GM18873 (cell line): ENCODE measurements around the gene TOMM40L.

Experiments used
- ATAC-seq: cut with Tn5 transposase; IDR thresholded peaks from one replicate; pipeline ENCODE4 v1.9.1; 2021; ENCODE audit warnings: mild to moderate bottlenecking, moderate library complexity, moderate number of reproducible peaks; ENCODE audit not compliant: unreplicated experiment, low FRiP score

TOMM40L gene

DNA sequence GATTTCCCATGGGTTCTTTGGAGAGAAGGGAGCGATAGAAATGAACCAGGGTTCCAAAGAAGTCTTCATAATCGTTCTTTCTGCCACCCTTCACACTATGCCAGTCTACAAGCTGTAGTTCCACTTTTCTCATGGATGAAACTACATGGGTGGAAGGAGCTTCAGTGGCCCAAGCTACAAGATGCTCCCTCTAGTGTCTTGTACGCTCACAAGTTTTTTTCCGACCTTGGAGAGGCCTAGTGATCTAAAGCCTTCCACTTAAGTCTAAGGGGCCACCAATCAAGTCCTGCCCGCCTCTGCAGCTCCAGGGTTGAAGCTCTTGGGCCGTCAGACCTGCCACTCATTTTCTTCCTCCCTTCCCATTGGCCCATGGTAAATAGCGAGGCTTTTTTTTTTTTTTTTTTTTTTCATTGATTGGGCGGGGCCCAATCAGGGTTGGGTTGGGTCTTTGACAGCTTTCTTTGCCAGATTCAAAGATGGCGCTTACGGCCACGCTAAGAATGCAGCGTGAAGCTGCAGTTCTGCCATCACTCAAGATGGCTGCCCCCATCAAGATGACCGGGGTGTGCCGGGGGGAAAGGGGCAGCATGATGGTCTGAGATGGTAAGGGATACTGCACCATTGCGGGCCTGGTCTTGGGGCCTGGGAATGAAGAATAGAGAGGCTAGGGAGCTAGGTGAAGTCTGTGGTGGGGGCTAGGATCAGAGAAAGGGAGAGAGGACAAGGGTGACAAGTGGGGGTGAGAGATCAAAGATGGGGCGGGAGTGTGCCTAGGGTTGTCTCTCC lies at the start of gene TOMM40L:
TSS of gene TOMM40L (plus strand) at position 527 of the 786 bp plus-strand sequence. CDS start 430 bp downstream, outside the sequence.
- peak; percentile 92 for ATAC-seq

DNA sequence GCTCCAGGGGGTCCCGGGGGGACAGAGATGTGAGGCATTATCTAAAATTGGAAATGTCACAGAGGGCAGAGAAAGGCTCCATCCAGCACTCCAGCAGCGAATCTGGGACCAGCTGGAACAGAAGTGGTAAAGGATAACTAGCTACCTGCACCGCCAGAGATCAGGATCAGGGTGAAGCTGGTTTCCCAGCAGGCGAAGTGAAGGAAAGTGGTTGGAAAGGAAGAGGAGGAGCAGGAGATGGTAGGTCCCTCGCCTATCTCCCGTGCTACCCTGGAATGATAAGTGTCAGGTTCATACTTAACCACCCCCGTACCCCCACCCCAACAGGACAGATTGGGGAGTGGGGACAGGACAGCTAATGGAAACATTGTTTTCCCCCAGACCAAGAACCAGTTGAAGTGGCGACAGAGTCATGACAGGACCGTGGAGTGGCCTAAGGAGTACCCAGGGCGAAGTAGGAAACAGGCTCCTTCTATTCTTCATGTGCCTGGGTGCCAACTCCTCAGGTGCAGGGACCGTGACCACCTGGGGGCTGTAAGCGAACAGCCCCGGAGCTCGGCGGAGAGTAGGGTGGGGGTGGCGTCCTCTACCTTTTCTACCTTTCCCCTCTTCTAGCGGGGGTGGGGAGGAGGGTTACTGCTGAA lies 49.3 kb upstream of the TOMM40L start:
- ATAC-seq, result no peak

DNA sequence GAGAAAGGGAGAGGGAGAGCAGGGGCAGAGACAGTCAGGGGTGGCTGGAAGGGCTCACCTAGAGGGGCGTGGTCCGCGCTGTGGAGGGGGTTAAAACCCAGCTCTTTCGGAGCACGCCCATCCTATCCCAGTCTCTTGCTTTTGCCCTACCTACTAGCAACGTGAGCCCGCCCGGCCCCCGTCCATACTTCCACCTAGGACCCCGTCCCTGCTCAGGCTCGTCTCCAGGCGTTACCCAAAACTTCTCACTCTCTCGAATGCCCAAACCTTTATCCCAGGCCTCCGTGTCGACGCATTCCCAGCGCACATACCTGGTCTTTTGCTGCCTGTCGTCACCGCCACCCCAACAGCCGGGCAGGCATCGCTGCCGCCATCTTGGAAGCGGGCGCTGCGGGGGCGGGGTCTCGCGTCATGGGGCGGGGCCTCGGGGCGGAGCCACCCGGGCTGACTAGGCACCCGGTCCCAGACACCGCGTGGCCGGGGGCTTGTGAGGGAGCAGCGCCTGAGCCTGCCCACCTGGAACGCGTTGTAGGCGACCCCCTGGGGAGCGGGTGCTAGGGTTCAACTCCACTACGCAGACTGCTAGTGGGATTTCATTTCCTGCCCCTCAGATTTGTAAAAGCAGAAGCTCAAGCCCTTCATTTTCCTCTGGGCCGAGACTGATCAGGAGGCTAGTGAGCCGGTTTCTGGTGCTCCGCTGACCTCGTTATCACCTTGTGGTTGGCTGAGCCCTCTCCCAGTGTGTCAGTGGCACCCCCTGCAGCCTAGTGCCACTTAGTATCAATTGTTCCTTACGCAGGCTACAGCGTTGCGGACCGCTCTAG lies 48.5 kb upstream of the TOMM40L start, which contains the start of gene B4GALT3:
TSS of gene B4GALT3 (minus strand) at position 396 of the 824 bp plus-strand sequence. CDS start 1,447 bp downstream, outside the sequence.
- peak; percentile 58 for ATAC-seq

DNA sequence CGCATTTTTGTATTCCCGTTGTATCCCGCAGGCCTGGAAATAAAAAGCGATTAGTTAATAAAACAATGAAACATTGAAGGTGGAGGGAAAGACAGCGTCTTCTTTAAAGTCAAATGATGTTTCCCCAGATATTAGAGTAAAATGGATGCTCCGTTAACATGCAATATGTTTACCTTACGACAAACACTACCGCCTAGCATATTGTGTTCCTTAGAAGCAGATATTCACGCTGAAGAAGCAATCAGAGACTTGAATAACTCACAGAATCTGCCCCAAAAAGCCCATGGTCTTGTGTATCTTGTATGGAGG lies 48.0 kb upstream of the TOMM40L start:
- ATAC-seq, result no peak

DNA sequence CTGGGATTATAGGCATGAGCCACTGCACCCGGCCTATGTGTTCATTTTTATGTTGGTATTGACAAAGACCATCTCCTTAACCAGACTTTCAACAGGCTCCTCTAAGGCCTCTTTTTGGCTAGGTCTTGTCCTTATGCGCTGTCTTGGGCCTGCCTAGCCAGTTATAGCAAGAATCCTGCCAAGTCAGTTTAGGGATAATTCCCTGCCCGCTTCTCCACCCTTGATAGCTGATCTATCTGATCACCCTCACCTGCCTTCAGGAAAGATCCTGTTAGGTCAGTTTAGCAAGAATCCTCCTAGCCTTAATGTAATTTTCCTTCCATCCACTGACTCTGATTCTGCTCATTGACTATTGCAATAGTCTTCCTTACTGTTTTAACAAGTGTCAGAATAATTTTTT lies 46.2 kb upstream of the TOMM40L start:
- ATAC-seq, result no peak

DNA sequence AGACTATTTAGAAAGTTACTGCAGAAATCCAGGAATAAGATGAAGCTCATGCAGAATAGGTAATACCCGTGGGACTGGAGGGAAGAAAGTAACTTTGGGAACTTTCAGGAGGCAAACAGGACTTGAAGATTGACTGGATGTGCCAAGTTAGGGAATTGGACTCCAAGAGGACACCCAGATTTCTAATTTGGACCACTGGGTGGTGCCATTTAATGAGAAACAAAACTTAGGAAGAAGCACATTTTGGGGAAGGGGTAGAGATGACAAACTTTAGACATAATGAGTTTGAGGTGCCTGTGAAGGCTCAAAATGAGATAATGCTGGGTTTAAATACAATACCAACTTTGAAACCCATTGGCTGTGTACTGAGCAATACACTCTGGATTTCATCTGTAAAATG lies 45.2 kb upstream of the TOMM40L start:
- ATAC-seq, result no peak

DNA sequence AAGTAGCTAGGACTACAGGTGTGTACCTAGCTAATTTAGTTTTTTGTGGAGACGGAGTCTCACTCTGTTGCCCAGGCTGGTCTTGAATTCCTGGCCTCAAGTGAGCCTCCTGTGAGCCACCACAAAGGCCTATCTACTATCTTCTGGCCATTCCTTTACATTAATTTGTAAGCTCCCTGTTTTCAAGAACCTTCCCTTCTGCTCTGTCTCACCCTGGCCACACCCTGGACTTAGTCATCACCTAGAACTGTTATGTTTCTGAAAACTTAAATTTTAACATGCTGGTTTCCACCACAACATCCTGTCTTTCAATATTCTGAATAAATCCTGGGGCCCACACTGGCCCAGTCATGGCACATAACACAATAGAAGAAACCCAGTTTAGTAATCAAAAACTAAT lies 43.6 kb upstream of the TOMM40L start:
- ATAC-seq, result peak; percentile 48

DNA sequence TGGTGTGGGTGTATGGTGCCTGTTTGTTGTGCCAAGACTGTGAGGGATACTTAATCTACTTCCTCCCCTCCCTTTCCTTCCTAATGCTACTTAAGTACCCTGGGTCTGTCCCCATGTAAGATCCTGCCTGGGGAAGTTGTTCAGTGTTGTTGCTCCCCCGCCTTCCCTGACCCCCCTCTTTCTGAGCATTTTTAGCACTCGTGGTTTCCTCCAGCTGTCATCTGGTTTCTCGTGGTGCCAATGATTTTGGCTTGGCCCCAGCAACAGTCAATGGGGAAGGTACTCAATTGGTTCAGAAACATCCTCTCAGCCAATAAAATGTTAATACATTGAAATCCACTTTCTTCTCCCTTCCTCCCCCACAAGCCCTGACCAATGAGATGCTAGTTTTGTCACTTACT lies 40.6 kb upstream of the TOMM40L start:
- ATAC-seq, result peak; percentile 69

DNA sequence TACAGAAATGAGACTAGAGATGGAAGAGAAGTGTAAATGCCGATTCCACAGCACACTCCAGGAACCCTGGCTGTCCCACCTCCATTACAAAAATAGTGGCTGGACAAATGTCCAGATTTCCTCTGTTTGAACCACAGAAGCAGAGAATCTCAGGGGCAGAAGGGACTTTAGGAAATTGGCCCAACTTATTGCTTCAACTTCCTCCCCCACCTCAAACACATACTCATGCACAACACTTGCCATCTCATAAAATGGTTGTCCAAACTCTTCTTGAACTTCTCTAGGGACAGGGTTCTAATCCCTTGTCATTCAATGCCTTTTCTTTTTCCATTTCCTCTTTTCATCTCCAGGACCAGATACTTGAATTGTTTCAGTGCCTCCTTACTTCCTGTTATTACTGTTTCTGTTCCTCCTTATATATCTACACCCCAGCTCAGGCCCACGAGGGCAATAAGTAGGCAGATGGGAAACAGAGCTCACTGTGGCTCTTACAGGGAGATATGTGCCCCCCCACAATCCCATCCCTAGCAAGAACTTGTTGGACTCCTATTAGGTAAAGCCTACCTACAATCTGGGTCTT lies 40.0 kb upstream of the TOMM40L start:
- ATAC-seq, result peak; percentile 8

DNA sequence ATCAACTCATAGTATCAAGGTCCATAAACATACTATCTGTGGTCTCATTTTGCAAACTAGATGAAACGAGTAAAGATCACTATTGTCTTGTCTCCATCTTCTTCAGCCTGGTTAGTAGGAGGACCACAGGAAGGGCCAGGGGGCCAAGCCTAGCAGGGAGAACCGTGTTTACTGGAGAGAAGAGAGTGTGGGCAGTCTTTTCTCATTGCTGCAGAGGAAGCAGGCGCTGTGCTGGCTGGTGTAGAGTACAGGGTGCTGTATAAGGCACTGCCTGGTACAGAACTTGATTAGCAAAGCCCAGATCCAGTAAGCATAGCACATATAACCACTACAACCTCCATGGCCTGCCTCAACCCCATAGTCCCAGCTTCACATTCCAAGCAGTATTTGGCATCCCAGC lies 38.5 kb upstream of the TOMM40L start:
- no peak for ATAC-seq

DNA sequence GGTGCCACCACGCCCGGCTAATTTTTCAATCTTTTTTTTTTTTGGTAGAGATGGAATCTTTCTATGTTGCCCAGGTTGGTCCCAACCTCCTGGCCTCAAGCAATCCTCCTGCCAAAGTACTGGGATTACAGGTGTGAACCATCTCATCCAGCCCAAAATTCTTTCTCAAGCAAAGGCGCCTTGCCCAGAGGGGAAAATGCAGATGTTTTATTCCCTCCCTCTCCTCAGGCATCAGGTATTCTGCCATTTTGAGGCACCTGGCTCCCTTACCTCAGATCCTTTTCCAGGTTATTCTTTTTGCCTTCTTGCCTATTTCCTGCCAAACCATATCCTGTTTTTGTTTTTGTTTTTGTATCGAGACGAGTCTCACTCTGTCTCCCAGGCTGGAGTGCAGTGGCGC lies 37.5 kb upstream of the TOMM40L start:
- ATAC-seq, result no peak

DNA sequence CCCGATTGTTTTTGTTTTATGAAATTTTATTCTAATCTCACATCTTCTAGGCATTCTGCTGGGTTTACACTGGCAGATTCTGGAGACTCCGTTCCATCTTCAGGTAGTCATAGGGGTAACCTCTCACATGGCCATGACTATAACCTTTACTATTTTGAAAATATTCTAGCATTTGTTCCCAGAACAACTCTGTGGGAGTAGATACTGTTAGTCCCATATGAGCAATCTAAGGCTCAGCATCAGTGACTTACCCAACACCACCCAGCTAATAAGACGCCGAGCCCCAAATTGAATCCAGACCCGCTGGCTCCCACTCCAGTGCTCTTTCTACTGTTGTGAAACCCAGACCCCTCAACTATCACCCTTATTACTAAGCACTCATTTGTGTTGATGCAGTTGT lies 36.8 kb upstream of the TOMM40L start:
- ATAC-seq, result no peak

DNA sequence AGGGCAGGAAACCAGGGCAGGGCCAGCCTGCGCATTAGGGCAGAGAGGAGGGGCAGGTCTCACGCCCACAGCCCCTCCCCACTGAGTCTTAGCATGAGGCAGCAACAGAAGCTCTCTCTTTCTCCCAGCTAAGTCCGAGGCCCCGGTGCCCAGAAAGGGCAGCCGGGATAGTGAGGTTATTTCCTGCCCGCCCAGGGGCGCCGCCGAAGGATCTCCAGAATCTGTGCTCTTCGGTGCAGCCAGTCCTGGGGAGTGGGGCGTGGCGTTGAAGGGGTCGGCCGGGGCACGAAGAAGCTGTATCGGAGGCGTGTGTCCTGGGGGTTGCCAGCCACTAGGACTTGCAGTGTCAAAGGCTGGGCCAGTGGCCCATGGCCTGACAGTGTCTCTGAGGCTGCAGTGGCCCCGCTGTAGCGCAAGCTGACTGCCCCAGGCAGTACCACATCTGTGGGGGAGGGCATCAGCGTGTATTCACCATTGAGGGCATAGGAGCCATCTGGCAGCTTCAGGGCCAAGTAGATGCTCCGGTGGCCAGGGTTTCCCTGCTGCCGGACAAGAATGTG lies 34.8 kb upstream of the TOMM40L start:
- ATAC-seq, result no peak

DNA sequence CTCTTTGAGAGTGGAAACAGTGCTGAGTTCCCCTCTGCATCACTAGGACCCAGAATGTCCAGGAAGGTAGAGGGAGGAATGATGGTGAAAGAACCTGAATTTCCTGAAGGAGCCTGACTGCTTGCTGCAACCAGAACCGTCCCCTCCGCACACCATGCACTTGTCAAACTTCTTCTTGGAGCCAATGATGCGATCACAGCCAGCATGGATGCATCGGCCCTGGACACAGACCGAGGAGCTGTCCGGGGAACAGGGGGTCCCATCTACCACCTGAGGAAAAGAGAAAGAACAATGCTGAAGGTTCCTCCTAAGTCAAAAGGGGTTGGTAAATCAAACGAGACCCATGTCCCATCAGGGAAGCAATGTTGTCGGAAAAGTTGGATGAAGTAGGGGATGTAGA lies 33.9 kb upstream of the TOMM40L start:
- no peak for ATAC-seq

DNA sequence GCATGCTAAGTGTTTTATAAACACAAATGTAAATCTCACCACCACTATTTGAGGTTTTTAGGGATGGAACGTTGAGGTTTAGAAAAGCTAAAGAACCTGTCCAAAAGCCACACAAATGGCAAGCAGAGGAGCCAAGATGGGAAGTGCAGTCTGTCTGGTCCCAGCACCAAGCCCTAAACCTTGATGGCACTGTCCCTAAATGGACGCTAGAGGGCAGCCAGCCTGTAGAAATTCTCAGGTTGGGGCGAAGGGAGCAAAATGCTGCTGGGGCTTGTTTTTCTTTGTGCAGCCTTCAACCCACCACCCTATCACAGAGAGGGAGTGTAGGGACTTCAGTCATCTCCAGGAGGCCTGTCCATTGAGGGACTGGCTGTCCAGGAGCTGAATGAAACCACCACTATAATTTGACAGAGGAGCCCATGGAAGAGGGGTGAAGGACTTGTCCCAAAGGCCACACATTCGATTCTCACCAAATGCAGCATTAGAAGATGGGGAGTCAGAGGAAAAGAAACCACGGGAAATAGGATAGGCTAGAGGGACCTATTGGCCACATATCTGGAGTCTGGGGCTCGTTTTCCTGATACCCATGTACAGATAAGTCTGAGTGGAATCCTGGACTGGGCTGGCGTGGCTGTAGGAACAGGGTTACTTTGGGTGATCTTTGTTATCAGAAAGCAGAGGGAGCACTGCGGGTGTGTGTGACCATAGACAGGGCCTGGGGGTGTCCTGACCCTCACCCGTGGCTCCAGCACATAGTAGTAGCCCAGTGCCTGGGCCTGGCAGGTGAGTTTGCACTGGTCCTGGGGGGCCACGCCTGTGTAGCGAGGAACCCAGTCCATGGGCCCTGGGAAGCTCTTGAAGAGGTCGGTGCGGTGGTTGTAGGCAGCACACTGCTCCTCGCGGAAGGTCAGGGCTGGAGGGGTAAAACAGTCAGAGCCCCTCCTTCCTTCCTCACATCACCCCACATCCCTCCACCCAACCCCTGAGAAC lies 33.1 kb upstream of the TOMM40L start:
- no peak for ATAC-seq

DNA sequence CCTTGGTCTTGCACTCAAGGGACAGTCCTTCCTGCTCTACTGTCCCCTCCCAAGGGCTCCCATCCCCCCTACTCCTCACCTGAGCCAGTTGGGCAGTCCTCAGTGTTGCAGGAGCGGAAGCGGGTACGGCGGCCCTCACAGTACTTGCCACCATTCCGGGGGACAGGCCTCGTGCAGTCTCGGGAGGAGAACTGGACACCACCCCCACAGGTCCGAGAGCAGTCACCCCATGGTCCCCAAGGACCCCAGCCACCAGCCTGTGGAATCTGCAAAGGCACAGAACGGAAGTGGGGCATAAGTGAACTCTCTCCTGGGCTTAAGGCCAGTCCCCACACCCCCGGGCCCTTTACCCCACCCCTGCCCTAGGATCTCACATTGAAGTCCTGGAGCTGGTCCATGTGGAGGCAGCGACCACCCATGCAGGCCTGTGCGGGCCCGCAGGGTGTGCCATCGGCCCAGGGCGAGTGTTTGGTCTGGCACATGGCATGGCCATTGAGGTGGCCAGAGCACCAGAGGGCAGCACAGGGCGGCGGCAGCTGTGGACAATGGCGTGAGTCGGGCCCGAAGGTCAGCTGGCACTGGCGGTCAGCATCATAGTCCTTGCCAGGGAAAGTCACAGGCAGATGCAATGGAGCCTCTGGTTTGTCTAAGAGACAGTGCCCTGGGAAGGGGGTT lies 32.2 kb upstream of the TOMM40L start:
- no peak for ATAC-seq

DNA sequence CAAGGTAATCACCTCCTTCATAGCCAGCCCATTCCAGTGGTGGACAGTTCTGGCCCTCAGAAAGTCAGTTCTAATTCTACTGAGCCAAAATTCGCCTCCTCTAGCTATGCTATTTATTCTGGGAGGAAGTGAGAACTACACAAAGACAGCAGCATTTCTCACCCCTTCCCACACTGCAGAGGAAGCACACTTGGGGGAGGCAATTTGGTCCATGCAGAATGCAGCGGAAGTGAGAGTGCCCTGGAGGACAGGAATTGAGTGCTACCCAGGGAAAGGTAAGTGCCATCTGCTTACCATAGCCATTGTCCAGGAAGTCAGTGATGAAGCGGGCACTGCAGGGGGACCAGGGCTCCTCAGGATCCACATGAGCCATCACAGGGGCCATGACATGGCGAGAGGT lies 30.7 kb upstream of the TOMM40L start:
- no peak for ATAC-seq

DNA sequence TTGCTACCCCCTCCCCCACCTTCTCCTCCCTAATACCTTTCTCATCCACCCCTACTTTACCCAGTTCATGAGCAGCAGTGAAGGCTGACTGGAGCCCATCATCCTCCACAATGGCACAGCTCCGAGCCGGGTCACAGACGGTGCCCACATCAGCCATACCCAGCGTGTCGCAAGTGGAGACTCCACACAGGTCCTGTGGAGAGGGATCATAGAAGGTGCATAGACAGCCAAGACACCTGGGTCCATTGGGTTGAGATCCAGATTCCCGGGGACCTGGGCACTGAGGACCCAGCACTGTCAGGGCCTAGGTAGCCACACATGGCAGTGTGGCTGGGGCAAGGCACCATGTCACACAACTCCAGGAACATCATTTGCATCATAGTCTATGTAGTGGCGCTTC lies 29.7 kb upstream of the TOMM40L start:
- no peak for ATAC-seq
